Iris pigment epithelial cell (primary cell): ENCODE data around the gene PLD2.
"Not testable (repeated sequence)": the region's sequence is repeated elsewhere in the genome, so short reads cannot be mapped to it uniquely, and the experiment has no call there.

Experiments
- DNase-seq: peaks from one replicate; pipeline ENCODE4 v3.0.0-alpha.2; 2011; ENCODE audit warnings: low read depth

Gene PLD2

GRCh38 chr17:4836221-4836620 lies 29.3 kb downstream of the PLD2 start:
- no peak for DNase-seq

- no peak for DNase-seq
Measured at GRCh38 chr17:4837471-4838308, 30.7 kb downstream of the PLD2 start.

- no peak for DNase-seq
Measured at GRCh38 chr17:4838309-4838785, 31.4 kb downstream of the PLD2 start.

GRCh38 chr17:4839221-4839620 lies 32.3 kb downstream of the PLD2 start:
- no peak for DNase-seq

GRCh38 chr17:4839965-4840892 lies 33.3 kb downstream of the PLD2 start:
- DNase-seq, result peak; percentile 26

- DNase-seq, result no peak
Measured at GRCh38 chr17:4840893-4841242, 33.9 kb downstream of the PLD2 start.

- no peak for DNase-seq
Measured at GRCh38 chr17:4842376-4842775, 35.4 kb downstream of the PLD2 start.

- no peak for DNase-seq
Measured at GRCh38 chr17:4843321-4844000, 36.5 kb downstream of the PLD2 start.

GRCh38 chr17:4845118-4845517 lies 38.2 kb downstream of the PLD2 start:
- DNase-seq, result no peak

GRCh38 chr17:4846635-4847390 lies 39.9 kb downstream of the PLD2 start:
- DNase-seq, result no peak

- no peak for DNase-seq
Measured at GRCh38 chr17:4849011-4849536, 42.1 kb downstream of the PLD2 start.

GRCh38 chr17:4850246-4850645 lies 43.3 kb downstream of the PLD2 start:
- no peak for DNase-seq

- DNase-seq, result no peak
Measured at GRCh38 chr17:4851084-4851483, 44.1 kb downstream of the PLD2 start.

GRCh38 chr17:4852567-4853207 lies 45.7 kb downstream of the PLD2 start:
- peak; percentile 66 for DNase-seq

- no peak for DNase-seq
Measured at GRCh38 chr17:4853208-4853671, 46.3 kb downstream of the PLD2 start.

GRCh38 chr17:4854111-4854681 lies 47.2 kb downstream of the PLD2 start:
- peak; percentile 50 for DNase-seq

- DNase-seq, result no peak
Measured at GRCh38 chr17:4856271-4856936, 49.5 kb downstream of the PLD2 start.

- no peak for DNase-seq
Measured at GRCh38 chr17:4856937-4857314, 50.0 kb downstream of the PLD2 start.

- DNase-seq, result not testable (repeated sequence)
Measured at GRCh38 chr17:4857347-4857746, 50.4 kb downstream of the PLD2 start.
